Stimulated activated CD4-positive, alpha-beta T cell treated with anti-CD3 and anti-CD28 coated beads, Interleukin-2, amount 100 ng/mL, for 48 hours (primary cell): ENCODE measurements around the gene LIPE.

Source experiments
- DNase-seq, 2 donors: peaks; one replicate each; pipeline ENCODE4 v3.0.0-alpha.2; 2020

The LIPE gene

DNA sequence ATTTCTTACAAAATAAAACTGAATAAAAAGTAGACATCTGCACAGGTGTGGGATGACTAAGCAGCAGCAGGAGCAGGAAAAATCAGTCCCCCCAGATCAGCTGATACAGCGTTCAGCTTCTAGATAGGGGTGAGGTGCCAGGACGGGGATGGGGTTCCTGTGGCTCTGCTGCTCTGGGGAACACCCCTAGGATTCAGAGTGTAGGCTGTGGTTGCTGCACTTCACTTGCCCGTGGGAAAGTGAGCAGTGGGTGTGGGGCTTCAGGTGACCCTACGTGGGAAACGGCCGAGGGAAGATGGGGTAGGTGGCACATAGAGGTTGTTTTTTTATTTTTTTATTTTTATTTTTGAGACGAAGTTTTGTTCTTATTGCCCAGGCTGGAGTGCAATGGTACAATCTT is 18.8 kb upstream of the LIPE start:
- no peak for DNase-seq

DNA sequence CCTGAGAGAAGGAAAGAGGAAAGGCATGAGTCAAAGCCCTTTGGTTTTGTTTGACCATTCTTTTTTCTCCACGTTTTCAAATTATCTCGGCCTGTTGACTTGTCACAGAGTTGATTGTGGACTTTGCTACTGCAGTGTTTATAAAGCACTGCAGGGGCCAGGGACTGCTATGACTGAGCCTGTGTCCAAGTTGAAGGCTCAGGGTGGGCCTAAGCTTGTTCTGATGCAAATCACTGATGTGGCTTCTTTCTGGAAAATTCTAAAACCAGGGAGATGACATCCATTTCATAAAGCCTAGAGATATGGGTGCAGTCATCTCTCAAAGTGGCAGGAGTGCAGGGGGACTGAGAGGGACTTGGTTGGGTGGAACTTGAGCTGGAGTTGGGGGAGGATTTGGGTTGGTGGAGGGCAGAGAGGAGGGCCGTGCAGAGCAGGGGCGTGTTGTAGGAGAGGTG is 16.8 kb upstream of the LIPE start:
- no peak for DNase-seq

GRCh38 chr19:42442833-42443232 is 15.6 kb upstream of the LIPE start, which contains the start of gene CXCL17:
Gene CXCL17, minus strand, starts transcription at chr19:42442946. Its CDS starts 114 bp downstream, at chr19:42442832.
- DNase-seq = no peak

DNA sequence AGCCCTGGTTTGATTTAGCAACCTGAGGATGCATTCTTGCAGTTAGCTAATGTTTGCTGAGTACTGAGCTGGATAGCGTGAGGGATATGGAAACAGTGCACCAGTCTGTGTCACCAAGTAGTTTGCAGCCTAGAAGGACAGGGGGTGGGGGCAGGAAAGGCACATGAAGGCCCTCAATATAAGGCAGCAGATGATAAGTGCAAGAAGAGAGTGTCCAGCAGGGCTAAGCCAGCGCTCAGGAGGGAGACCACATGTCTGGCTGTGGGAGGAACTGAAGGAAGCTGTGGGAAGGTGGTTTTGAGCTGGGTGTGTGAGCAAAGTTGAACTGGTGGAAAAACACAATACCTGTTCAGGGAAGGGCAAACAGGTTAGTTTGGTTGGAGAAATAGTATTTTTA is 13.9 kb upstream of the LIPE start:
- no peak for DNase-seq

DNA sequence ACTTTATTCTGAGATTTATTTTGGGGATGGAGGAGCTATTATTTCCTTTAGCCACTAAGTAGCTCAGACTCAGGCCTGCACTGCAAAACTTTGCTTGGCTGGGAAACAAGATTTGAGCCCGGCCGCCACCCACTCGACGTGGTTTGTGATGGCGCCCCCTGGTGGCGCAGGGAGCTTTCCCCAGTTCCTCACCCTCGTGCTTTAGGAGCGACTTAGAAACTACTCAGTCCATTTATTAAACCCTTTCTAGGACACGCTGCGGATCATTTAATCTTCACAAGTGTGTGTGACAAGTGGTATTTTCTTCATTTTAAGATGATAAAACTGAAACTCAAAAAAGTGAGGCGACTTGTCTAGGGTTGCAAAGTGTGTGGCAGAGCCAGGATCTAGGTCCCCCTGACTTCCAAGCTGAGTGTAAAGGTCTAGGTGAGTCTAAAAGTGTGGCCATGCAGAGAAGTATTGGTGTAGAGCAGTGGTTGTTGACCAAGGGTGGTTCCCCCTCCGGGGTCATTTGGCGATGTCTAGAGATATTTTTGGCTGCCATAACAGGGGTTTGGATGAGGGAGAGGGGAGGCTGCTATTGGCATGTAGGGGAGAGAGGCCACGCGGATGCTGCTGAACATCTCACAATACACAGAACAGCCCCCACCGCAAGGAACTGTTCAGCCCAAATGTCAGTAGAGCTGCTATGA is 13.3 kb upstream of the LIPE start:
- peak; percentile 85 to 89 for DNase-seq

GRCh38 chr19:42436006-42436405 is 8.8 kb upstream of the LIPE start:
- DNase-seq = no peak

DNA sequence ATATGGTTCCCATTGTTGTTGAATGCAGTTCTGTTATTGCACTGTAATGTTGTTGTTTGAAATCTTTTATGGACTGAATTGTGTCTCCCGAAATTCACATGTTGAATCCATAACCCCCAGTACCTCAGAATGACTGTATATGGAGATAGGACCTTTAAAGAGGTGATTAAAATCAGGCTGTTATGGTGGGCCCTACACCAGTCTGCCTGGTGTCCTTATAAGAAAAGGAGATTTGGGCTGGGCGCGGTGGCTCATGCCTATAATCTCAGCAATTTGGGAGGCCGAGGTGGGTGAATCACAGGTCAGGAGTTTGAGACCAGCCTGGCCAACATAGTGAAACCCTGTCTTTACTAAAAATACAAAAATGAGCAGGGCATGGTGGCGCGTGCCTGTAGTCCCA is 8.1 kb upstream of the LIPE start:
- DNase-seq = no peak

- DNase-seq = peak; percentile 65 to 70
Measured at GRCh38 chr19:42433503-42434260, 6.5 kb upstream of the LIPE start.

DNA sequence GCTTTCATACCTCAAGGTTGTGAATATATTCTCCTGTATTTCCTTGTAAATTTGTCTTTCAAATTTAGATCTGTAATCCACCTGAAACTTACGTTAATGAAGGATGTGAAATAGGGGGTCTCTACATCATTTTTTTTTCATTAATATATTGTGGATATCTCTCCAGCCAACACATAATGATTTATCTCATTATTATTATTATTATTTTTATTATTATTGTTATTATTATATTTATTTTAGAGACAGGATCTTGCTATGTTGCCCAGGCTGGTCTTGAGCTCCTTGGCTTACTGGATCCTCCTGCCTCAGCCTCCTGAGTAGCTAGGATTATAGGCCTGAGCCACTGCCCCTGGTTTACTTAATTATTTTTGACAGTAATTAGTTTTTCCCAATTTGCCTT is 4.3 kb upstream of the LIPE start:
- no peak for DNase-seq

- no peak for DNase-seq
Measured at GRCh38 chr19:42428676-42429075, 1.5 kb upstream of the LIPE start.

DNA sequence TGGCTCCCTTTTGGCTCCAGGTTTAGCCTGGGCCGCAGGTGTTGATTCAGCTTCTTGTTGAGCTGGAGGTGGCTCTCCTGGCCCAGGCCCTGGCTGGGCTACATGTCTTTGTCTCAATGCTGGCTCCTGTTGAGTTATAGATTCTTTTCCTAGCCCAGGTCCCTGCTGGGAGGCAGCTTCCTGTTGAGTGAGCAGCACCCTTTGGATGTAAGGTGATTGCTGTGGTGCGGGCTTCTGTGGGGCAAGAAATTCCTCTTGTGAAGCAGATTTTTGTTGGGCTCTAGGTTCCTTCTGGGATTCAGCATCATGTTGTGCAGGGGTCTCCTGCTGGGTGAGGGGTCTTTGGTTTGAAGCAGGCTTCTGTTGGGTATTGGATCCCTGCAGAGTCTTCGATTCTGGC is 545 bp downstream of the LIPE start:
- no peak for DNase-seq

DNA sequence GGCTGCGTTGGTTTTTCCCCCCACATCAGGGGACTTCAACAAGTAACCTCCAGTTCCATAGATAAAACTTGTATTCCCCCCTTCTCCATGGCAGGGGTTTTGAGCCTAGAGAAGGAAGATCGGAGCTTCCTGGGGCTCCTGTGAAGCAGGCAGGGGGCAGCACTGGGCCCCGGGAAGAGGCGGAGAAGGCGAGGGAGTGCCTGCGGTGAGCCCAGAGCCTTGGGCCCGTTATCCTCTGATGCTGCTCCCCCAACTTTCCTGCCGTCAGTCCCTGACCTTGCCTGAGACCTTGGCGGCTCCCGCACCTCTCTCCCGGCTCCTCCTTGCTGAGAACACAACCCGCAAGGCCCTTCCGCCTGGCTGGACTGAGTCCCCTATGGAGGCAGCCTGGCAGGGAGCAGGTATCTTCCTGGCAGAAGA is 2.5 kb downstream of the LIPE start:
- DNase-seq = no peak

- no peak for DNase-seq
Measured at GRCh38 chr19:42424345-42424707, 2.9 kb downstream of the LIPE start.

- peak; percentile 92 to 93 for DNase-seq
Measured at GRCh38 chr19:42423462-42424344, 3.5 kb downstream of the LIPE start.

GRCh38 chr19:42422901-42423461 is 4.2 kb downstream of the LIPE start:
- peak in 1 of 2 donors; percentile 45 for DNase-seq

DNA sequence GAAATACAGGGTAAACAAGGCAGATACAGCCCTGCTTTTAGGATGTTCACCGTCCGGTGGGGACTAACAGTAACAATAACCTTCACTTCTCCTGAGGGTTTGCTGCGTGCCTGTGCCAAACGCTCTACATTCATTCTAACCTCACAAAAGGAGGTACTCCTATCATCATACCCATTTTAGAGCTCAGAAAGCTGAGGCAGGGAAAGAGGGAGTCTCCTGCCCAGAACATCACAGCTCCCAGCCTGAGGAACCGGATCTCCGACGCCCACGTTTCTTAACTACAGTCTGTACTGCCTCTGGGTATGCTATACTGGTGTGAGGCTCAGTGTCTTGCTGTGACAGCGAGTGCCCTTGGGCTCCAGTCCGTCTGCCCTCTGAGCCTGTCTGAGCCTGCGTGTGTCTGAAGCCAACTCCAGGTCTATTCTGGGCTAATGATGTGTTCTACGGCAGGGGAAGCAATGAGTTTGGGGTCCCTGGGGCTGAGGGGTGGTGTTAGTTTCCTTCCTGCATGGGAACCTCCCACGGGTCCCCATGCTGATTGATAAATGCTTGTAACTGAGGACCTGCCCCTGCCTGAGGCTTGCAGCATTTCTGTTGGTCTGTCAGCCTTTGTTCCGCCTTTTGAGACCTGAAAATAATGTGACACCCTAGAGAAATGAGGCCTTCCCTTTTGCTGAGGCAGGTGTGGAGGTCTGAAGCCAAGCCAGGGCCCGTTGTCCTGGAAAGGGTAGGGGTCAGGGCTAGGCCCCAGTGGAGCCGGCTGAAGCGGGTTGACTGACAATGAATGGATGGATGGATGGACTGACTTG is 4.9 kb downstream of the LIPE start:
- no peak for DNase-seq

GRCh38 chr19:42421591-42422031 is 5.6 kb downstream of the LIPE start:
- DNase-seq = no peak

- DNase-seq = no peak
Measured at GRCh38 chr19:42421101-42421500, 6.1 kb downstream of the LIPE start.

DNA sequence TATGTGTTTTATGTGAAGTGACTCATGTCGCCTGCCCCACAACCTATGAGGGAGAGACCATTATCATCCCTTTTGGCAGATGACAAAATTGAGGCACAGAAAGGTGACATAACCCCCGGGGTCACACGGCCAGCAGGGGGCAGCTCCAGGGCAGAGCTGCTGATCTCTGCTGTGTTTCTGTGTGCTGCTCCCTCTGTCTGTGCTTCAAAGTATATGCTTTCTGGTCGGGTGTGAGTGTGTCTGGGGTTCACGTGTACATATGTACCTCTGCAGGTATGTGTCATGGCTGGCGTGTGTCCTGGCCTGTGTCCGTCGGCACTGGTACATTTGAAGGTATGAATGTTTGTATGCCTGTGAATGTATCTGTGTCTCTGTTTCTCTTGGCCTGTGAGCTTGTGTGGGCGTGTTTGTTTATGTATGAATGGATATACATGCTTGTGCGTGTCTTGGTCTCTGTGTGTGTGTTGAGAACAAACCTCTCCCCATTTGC is 7.1 kb downstream of the LIPE start:
- DNase-seq = peak; percentile 70 to 72

DNA sequence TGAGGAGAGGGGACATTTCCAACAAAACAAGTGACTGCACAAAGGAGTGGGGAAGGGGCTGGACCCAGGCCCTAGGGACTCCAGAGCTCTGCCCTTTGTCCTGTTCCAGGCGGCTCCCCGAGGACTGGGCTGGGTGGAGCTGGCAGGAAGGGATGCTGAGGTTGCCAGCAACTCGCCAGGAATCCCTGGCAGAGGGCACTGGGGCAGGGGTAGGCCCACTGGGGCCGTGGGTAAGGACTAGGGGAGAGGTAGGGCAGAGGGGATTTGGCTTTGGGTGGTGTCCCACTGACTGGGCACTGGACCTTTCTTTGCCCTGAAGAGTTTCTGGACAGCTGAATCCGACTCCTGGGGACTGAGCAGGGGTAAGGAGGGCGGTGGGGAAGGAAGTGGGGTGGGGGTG is 7.9 kb downstream of the LIPE start:
- DNase-seq = no peak

DNA sequence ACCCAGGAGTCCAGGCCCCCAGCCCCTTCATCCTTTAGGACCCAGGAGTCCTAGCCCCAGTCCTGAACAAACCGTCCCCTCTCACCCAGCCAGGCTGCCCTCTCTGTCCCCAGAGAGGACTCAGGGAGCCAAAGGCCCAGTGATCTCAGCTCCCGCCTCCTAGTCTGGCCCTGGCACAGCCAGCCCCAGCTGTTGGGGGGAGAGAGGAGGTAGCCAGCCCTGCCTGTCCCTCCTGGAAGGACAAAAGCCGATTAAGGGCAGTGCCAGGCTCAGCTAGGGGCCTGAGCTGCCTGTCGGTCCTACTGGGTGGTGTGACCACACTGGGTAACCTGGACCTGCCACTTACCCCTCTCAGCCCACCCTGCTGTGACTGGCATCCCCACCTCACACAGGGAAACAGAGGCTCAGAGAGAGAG is 14.5 kb downstream of the LIPE start:
- DNase-seq = no peak

DNA sequence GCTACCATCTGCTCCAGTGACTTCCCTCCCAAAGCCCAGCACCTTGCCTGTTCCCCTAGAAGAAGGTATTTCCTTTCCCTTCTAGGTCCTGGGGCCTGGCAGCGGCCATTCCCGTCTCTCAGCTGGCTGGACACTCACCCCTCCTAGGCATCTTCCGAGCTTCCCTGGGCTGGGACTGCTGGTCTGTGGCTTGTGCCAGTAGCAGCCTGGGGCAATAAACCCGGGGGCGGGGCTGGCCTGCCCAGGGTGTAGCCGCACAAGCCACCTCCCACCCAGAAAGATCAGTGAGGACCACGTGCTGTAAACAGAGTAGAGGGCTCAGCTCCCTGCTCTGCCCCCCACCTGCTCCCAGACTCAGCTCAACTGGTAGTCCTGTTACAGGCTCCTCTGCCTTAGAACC is 15.0 kb downstream of the LIPE start:
- DNase-seq = no peak
